Prostate gland (tissue), 2 donors: ENCODE measurements around the gene TIMM23. TPM values are rescaled to one million over a fixed set of nuclear protein-coding genes. Genes with fewer than 3 reads are reported as not detected.

Experiments
- DNase-seq: peaks from one replicate; pipeline ENCODE4 v3.0.0-alpha.2; 2019; ENCODE audit warnings: low spot score
- H3K27ac ChIP-seq, 2 donors: fragments of 200-600 bp; sonication (generic); 2 replicates each; pipeline ENCODE4 v1.5.1; 2017 to 2019
- H3K27me3 ChIP-seq: fragments of 200-600 bp; sonication (generic); replicated peaks from 2 replicates; pipeline ENCODE4 v1.5.1; 2019; ENCODE audit not compliant: insufficient read depth
- H3K36me3 ChIP-seq, 2 donors: fragments of 200-600 bp; sonication (generic); 1 replicate in 1 of 2; 2 replicates in 1 of 2; pipeline versions ENCODE4 v1.5.1 to v1.8.1; 2017 to 2019
- H3K4me1 ChIP-seq: fragments of 200-600 bp; sonication (generic); replicated peaks from 2 replicates; pipeline ENCODE4 v1.5.1; 2019
- H3K4me3 ChIP-seq, 2 donors: fragments of 200-600 bp; sonication (generic); 2 replicates each; pipeline ENCODE4 v1.5.1; 2017 to 2019
- H3K9me3 ChIP-seq: fragments of 200-600 bp; sonication (generic); 2 replicates; pipeline ENCODE4 v1.5.1; 2017
- POLR2A ChIP-seq: fragments of 450-650 bp; IDR thresholded peaks from one replicate; pipeline ENCODE4 v1.6.1; 2016; ENCODE audit warnings: antibody characterized with exemption, mild to moderate bottlenecking
- POLR2AphosphoS5 ChIP-seq: sonication (generic); formaldehyde crosslinking; IDR thresholded peaks from one replicate; pipeline ENCODE4 v1.6.1; 2017; ENCODE audit warnings: antibody characterized with exemption
- WGBS: methylation state at CpG from one replicate; pipeline ENCODE4 v1.1.5; 2018; 5-methylcytosine and 5-hydroxymethylcytosine counted together
- intact Hi-C: fragments of 100-400 bp; cut with DNase I; formaldehyde crosslinking; loops from one replicate; pipeline ENCODE4 v1.14.2; 2022
- total RNA-seq, 2 donors: library from RNA; depleted of rRNA; stranded (reverse); fragments of >200 nt; gene quantifications; one replicate each; pipeline ENCODE4 v1.1.0, GENCODE V29; 2016
- TF ChIP-seq, protein P1 (sequence below), 4 experiments: fragments of 200-600 bp in 2 of 4; fragments of 450-650 bp in 2 of 4; sonication (generic) in 2 of 4; IDR thresholded peaks; 1 replicate in 3 of 4; 2 replicates in 1 of 4; pipeline ENCODE4 v1.5.1; 2016 to 2019; ENCODE audit warnings: antibody characterized with exemption in 4 of 4, mild to moderate bottlenecking in 2 of 4, moderate library complexity in 2 of 4

Gene TIMM23
- total RNA-seq, 2 donors from 2014 or later, result 60.8 to 93.5 TPM

DNA sequence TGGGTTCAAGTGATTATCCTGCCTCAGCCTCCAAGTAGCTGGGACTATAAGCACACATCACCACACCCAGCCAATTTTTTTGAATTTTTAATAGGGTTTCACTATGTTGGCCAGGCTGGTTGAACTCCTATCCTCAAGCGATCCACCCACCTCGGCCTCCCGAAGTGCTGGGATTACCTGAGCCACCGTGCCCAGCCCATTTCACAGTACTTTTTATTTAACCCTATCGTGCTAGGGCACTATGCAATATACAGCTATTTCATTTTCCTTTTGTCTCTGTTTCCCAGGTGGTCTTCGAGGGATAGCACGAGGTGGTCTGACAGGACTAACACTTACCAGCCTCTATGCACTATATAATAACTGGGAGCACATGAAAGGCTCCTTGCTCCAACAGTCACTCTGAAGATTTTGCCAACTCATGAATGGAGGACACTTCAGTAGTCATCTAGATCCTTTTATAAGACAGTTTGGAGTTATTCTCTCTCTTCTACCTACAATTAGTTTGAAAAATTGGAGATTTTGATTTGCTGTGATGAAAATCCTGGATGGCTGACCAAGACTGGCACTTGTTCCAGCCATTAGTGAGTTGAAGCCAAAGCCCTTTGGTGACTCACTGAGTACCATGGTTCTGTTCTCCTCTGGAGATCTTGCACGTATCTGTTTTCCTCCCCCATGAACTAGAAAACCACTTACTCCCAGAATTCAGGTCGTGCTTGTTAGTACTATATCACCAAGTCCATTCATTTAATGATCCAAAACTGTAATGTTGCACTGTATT lies 30.8 kb downstream of the TIMM23 start:
- WGBS, result 87% methylated on average over 9 of the region's 9 CpGs
- Histone ChIP-seq H3K9me3 (no peaks in the 10 kb centered on the region), H3K4me3 (no peak overlapping the region), H3K27ac (no peak overlapping the region), H3K36me3 (no peaks in the 10 kb centered on the region), H3K27me3 (no peaks in the 10 kb centered on the region), H3K4me1 (no peaks in the 10 kb centered on the region)
- DNase-seq, result no peak
- intact Hi-C loops, result no loop called here
- TF ChIP-seq POLR2A, result no peak
- TF ChIP-seq POLR2AphosphoS5, result no peak
- TF ChIP-seq, protein P1, sequence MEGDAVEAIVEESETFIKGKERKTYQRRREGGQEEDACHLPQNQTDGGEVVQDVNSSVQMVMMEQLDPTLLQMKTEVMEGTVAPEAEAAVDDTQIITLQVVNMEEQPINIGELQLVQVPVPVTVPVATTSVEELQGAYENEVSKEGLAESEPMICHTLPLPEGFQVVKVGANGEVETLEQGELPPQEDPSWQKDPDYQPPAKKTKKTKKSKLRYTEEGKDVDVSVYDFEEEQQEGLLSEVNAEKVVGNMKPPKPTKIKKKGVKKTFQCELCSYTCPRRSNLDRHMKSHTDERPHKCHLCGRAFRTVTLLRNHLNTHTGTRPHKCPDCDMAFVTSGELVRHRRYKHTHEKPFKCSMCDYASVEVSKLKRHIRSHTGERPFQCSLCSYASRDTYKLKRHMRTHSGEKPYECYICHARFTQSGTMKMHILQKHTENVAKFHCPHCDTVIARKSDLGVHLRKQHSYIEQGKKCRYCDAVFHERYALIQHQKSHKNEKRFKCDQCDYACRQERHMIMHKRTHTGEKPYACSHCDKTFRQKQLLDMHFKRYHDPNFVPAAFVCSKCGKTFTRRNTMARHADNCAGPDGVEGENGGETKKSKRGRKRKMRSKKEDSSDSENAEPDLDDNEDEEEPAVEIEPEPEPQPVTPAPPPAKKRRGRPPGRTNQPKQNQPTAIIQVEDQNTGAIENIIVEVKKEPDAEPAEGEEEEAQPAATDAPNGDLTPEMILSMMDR (IDR thresholded peaks at IDR 0.05), result no peak

DNA sequence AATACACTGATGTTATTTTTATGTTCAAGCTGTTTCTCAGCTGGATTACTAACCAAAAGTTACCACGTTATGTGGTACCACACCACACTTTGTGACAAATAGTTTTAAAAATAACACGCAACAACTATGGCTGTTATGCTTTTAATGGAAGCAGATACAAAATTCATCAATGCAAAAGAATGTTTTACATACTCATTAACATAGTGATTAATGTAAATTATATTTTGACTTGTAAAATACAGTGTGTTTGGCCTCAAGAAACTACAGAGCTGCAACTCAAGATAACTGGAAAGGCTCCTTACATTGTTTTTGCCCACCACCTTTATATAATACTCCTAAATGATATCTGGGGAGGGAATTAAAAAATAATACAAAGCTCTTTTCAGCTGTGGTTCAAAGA lies 32.7 kb downstream of the TIMM23 start:
- Histone ChIP-seq H3K9me3 (no peaks in the 10 kb centered on the region), H3K36me3 (peaks cover 6 to 10% of the 10 kb centered on the region in 2 donors), H3K4me3 (no peak overlapping the region), H3K27ac (no peak overlapping the region), H3K4me1 (no peaks in the 10 kb centered on the region), H3K27me3 (no peaks in the 10 kb centered on the region)
- intact Hi-C loops, result no loop called here
- WGBS, result 94% methylated on average over 2 of the region's 2 CpGs
- TF ChIP-seq POLR2AphosphoS5 (no peak), POLR2A (no peak)
- TF ChIP-seq, protein P1 (IDR thresholded peaks at IDR 0.05), result no peak
- DNase-seq, result no peak

DNA sequence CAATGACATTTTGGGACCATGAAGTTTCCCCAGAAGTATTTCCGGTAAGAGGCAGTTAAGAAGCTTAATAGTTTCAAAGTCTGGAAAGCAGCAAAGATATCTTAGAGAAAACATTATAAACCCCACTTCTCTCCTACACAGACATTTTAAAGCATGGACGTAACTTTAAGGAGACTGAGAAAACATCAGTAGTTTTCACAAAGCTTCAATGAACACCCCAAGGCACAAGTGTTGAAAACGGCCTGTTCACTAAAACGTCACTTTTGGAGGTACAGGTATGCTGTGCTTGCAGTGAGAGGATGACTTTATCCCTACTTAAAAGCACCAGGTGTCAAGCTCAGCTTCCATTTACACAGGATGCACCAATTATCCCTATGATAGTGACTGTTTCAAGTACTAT lies 33.1 kb downstream of the TIMM23 start:
- intact Hi-C loops, result no loop called here
- Histone ChIP-seq H3K36me3 (peaks cover 6 to 10% of the 10 kb centered on the region in 2 donors), H3K4me3 (no peak overlapping the region), H3K4me1 (no peaks in the 10 kb centered on the region), H3K27ac (no peak overlapping the region), H3K27me3 (no peaks in the 10 kb centered on the region), H3K9me3 (no peaks in the 10 kb centered on the region)
- WGBS, result 77% methylated on average over 4 of the region's 4 CpGs
- DNase-seq, result no peak
- TF ChIP-seq, protein P1 (IDR thresholded peaks at IDR 0.05), result no peak
- TF ChIP-seq POLR2AphosphoS5, result no peak
- TF ChIP-seq POLR2A, result no peak

DNA sequence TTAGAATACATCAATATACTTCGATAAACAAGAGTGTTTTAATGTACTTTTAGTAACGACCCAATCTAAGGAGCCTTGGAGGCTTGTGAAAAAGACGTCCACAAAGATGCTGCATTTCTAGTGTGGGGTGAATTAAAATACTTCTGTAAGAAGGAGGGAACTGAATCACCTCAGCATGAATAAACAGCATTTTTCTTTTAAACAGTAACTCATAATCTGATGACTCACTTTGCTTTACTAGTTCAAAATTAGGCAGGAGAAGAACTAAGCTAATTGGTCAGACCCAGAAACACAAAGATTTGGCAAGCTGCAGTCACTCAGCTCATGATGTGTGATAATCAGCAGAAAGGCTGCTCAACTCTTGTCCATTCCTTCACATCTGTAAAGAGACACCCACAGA lies 33.9 kb downstream of the TIMM23 start:
- H3K9me3 ChIP-seq, result no peaks in the 10 kb centered on the region
- TF ChIP-seq, protein P1 (IDR thresholded peaks at IDR 0.05), result no peak
- TF ChIP-seq POLR2A, result no peak
- no peak for TF ChIP-seq POLR2AphosphoS5
- 66% methylated on average over 3 of the region's 3 CpGs for WGBS
- peaks cover 6 to 17% of the 10 kb centered on the region in 2 donors for H3K36me3 ChIP-seq
- intact Hi-C loops, result no loop called here
- H3K27me3 ChIP-seq, result no peaks in the 10 kb centered on the region
- no peak overlapping the region for H3K27ac ChIP-seq
- no peaks in the 10 kb centered on the region for H3K4me1 ChIP-seq
- no peak for DNase-seq
- H3K4me3 ChIP-seq, result no peak overlapping the region

DNA sequence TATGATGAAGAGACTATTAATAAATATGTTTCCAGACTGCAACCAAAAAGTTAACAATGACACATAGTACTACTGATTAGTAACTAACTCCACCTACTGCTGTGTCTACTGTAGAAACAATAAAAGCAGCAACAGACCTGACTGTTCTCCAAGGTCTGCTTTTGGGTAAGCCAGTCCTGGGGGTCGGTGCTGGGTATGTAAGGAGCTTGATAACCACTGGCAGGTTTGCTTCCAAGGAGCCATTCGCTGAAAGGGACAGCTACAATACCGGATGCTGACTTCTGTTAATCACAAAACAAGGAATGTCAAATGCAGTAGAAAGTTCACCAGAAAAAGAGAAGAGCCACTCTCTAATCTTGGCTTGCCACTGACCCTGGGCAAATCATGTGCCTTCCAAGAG lies 40.5 kb downstream of the TIMM23 start:
- TF ChIP-seq POLR2A (no peak), POLR2AphosphoS5 (no peak)
- TF ChIP-seq, protein P1 (IDR thresholded peaks at IDR 0.05), result no peak
- intact Hi-C loops, result no loop called here
- Histone ChIP-seq H3K9me3 (no peaks in the 10 kb centered on the region), H3K4me3 (no peak overlapping the region), H3K27me3 (no peaks in the 10 kb centered on the region), H3K4me1 (no peaks in the 10 kb centered on the region), H3K36me3 (peaks cover 6 to 17% of the 10 kb centered on the region in 2 donors), H3K27ac (no peak overlapping the region)
- 94% methylated on average over 3 of the region's 3 CpGs for WGBS
- no peak for DNase-seq
